GM10266 (cell line): ENCODE measurements around the gene MOB1B.
A peak's percentile ranks its signal among the peaks of the same experiment; 100 is the strongest.

Experiments used
- DNase-seq: peaks from one replicate; pipeline ENCODE4 v3.0.0; 2012; ENCODE audit errors: extremely low spot score
- TF ChIP-seq, protein P1 (sequence below): IDR thresholded peaks from 2 replicates; pipeline ENCODE4 v1.5.1; 2012; ENCODE audit warnings: mild to moderate bottlenecking, low read depth; ENCODE audit not compliant: control insufficient read depth, insufficient read depth; ENCODE audit errors: missing control alignments

The MOB1B gene

DNA sequence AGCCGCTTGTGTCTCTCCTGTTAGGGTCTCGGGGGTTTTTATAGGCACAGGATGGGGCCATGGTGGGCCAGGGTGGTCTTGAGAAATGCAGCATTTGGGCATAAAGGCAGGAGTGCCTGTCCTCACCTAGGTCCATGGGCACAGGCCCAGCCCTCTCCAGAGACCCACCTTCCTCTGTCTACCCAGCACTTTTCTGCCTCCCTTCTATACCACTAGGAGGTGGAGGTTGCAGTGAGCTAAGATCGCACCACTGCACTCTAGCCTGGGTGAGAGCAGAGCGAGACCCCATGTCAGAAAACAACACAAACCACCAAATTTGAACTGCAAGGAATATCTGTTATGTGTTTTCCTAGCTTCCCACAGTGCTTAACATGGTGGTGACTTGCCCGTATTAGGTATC lies 38.0 kb downstream of the MOB1B start:
- TF ChIP-seq, protein P1, sequence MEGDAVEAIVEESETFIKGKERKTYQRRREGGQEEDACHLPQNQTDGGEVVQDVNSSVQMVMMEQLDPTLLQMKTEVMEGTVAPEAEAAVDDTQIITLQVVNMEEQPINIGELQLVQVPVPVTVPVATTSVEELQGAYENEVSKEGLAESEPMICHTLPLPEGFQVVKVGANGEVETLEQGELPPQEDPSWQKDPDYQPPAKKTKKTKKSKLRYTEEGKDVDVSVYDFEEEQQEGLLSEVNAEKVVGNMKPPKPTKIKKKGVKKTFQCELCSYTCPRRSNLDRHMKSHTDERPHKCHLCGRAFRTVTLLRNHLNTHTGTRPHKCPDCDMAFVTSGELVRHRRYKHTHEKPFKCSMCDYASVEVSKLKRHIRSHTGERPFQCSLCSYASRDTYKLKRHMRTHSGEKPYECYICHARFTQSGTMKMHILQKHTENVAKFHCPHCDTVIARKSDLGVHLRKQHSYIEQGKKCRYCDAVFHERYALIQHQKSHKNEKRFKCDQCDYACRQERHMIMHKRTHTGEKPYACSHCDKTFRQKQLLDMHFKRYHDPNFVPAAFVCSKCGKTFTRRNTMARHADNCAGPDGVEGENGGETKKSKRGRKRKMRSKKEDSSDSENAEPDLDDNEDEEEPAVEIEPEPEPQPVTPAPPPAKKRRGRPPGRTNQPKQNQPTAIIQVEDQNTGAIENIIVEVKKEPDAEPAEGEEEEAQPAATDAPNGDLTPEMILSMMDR: no peak
- no peak for DNase-seq

DNA sequence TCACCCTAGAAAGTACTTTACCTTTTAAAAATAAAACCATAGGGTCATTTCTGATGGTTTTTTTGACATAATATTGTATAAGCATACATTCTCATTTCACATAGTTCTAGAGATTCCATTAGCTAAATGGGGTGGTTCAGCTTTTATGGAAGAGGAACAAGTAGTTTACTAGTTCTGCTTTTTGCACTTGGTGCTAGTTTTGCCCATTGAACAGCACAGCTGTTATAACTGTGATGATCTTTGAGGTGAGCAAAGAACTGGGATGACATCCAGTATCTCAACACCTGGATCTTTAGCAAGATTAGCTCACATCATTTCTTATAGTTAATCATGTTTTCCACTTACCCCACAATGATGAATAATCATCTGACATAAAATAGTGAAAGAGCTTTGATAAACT lies 40.9 kb downstream of the MOB1B start:
- DNase-seq: peak; percentile 19
- TF ChIP-seq, protein P1: no peak

DNA sequence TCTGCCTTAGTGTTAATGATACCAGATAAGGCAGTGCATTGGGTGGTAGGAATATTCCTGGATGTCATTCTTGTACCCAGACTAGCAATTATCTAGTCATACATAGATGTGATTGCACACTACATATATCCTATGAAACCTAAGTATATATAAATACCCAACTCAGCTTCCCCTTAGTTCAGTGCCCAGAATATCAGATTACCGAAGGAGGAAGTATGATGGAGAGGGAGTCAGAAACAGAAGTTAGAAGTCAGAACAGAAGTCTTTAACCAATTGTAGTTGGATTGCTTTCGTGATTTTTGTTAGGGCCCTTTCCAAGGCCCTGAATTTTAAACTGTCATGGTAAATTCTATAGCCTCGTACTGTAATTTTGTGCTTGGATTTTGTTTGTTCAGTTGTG lies 42.9 kb downstream of the MOB1B start:
- TF ChIP-seq, protein P1: no peak
- no peak for DNase-seq

DNA sequence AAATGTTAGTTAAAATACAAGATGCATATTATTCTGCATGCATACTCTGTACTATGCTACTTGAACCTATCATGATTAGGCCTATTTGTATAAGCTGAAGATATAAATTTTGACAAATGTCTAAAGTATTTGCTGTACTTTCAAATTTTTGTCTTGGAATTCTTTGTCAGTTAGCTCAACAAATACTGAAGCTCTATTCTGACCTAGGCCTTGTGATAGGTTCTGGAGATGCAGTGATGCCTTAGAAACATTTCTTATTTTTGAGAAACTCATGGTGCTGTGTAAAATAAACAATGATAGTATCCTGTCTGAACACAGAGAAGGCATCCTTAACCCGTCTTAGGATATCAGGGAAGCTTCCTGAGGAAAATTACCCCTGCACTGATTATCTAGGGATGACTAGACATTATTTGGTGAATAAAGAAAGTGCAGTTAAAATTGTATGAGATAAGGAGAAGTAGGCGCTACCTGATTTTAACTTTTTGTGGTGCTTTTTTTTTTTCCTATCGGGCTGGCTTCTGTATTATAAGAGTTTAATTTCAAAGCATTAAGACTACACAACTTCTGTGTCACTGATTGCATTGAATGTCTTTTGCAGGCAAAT lies 43.4 kb downstream of the MOB1B start:
- TF ChIP-seq, protein P1: no peak
- no peak for DNase-seq

DNA sequence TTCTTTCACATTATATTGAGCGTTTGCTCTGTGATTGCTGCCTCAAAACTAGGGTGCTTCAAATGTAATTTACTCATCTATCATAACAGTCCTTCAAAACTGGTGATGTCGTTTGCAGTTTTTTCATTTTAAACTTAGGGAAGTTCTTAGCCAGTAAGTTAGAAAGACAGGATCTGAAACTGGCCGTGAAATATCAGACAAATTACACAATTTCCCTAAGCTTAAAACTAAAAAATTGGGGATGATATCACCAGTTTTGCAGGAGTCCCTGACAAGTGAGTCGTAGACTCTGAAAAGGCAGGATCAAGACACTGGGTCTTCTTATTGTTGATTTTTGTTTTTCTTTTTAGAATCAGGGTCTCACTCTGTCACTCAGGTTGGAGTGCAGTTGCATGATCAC lies 44.8 kb downstream of the MOB1B start:
- TF ChIP-seq, protein P1: no peak
- no peak for DNase-seq

DNA sequence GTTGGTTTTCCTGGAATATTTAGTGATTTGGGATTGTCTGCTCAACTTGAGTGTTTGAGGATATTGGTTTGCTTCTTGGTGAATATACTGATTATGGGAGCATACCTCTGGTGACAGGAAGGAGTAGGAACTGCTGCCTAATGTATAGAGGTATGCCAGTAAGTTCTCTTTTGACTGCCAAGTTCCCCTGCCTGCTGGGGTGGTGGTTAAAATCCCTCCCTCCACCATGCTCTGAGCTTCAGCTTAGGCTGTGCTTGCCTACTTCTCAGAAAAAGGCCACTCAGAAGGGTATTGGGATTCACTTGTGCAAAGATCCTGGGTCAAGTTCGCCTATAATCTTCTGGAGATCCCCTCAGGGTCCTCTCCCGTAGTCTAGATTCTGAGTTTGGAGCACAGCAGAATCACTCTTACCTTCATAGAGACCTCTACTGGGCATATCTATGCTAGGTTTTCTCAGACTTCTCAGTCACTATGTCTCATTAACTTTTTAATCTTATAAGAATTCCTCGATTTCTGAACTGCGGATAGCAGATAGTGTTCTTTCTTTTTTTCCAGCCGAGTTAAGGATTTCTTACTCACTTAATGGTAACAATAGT lies 46.6 kb downstream of the MOB1B start:
- TF ChIP-seq, protein P1: peak; percentile 22
- DNase-seq: peak; percentile 22

DNA sequence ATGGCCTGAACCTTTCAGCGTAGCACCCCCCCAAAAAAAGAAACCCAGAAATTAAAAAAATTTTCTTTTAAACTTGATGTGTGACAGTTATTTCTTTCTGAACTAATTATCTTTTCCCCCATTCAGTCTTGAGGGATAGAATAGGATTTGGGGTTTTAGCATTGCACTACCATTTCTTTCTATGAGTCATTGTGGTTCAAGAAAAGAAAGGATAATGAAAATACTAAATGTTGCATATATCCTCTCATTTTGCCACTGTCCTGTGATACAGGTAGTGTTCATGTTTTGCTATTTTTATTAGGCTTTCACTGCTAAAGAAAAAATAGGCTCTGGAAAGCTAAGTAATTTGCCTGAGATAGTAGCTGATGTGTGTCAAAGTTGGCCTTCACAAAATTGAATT lies 51.9 kb downstream of the MOB1B start:
- TF ChIP-seq, protein P1: no peak
- DNase-seq: no peak
